HG03039 (cell line): ENCODE results near the gene MX2.
"Not testable (repeated sequence)": the region's sequence is repeated elsewhere in the genome, so short reads cannot be mapped to it uniquely, and the experiment has no call there.

Experiments
- ATAC-seq: cut with Tn5 transposase; IDR thresholded peaks from one replicate; pipeline ENCODE4 v1.9.1; 2021; ENCODE audit warnings: mild to moderate bottlenecking, moderate library complexity; ENCODE audit not compliant: unreplicated experiment

The MX2 gene

DNA sequence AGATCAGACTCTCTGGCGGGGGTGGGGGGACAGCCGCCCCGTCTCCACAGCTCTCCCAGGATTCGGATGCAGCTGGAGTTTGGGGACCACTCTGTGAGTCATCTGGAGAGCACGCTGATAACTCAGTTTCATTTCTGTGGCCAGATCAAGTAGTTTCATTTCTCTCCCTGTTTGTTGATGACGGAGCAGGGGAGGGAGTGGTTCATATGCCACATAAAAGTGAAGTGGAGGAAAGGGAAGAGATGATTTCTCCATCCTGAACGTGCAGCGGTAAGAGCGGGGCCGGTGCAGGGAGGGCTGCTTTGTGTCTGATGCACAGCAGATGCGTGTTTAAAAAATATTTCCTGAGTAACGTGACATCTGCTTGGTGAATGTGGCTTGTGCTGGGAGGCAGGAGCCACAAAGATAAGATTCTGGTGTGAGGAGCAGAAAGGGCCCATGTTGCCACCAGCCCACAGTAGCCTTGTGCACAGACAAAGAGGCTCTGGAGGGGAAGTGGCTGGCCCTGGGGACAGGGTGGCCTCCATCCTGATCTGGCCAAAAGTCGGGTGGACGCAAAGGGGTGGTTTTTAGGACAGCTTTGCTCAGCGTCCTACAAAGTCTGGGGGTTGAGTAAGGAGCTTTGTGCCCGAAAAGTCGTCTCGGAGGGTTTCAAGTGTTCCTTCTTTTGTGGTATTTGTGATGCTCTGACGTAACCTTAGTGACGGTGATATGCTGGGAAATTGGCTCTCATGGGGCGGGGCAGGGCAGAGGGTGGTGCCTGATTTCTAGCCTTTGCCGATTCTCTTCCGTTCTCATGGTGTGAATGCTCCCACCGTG, at the start of gene MX2:
Gene MX2, plus strand, starts transcription at position 242 of the 819 bp plus-strand sequence. CDS start 14,880 bp downstream, outside the sequence.
- ATAC-seq: peak; percentile 45

DNA sequence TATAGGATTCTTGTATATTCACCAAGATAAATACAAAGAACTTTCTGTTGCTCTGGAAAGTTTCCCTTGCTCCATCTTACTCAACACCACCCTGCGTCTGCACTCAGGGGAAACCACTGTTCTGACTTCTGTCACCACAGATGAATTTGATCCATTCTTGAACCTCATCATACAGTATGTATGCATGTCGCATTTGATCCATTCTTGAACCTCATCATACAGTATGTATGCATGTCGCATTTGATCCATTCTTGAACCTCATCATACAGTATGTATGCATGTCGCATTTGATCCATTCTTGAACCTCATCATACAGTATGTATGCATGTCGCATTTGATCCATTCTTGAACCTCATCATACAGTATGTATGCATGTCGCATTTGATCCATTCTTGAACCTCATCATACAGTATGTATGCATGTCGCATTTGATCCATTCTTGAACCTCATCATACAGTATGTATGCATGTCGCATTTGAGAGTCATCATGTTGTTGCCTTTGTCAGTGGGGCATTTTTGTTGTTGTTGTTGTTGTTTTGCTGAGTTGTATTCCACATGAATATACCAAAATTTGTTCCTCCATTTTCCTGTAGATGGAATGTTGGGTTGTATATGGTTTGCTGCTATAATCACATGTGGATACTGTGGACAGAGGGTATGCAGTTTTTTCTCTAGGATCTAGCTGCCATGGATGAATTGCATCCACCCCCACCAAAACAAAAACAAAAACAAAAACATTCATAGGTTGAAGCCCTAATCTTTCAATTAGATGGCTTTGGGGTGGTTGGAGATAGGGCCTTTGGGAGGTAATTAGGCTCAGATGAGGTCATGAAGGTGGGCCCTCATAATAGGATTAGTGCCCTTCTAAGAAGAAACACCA, 48.3 kb upstream of the MX2 start:
- not testable (repeated sequence) for ATAC-seq

DNA sequence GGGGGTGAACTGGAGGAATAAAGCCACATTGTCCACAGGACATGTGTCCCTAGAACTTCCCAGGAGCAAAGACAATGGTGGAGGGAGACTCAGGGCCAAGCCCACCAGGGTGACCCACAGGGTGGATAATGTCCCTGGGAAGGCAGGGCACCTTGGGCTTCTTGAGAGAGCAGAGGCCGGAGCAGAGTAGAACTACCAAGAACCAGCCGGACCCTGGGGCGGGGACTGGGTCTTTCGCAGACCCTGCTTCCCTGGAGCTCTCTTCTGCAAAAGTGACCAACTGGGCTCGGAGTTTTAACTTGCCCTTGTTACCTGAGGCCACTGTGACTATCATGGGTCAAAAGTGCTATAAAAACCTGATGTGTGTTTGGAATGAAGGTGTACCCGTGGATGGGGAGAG, 46.1 kb upstream of the MX2 start:
- ATAC-seq: no peak

GRCh38 chr21:41316200-41317062, 45.4 kb upstream of the MX2 start, which contains the start of gene FAM3B:
Gene FAM3B (plus strand): TSS chr21:41316801. CDS start chr21:41316880, 79 bp downstream.
- ATAC-seq: no peak

GRCh38 chr21:41317063-41317392, 44.8 kb upstream of the MX2 start:
- no peak for ATAC-seq

GRCh38 chr21:41317458-41317857, 44.4 kb upstream of the MX2 start:
- ATAC-seq: no peak

GRCh38 chr21:41318218-41318617, 43.6 kb upstream of the MX2 start:
- ATAC-seq: no peak

DNA sequence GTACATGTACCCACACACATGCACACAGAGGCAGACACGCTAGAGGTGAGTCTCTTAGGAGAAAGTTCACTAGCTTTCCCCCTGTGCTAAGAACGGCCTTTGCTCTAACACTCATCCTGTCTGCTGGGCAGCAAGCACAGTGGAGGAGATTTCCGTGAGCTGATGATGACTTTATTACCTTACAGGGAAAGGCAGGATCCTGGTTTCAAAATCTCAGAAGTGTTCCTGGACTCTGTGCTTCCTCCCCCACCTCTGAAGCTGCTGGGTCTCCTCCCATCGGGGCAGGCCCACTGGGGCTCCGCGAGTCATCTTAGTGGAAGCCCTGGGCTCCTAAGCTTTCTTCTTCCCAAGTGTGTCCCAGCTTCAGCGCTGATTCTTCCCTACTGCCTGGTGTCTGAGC, 42.6 kb upstream of the MX2 start:
- no peak for ATAC-seq

- ATAC-seq: no peak
These were observed 40.5 kb upstream of the MX2 start for GRCh38 chr21:41321211-41321907.

DNA sequence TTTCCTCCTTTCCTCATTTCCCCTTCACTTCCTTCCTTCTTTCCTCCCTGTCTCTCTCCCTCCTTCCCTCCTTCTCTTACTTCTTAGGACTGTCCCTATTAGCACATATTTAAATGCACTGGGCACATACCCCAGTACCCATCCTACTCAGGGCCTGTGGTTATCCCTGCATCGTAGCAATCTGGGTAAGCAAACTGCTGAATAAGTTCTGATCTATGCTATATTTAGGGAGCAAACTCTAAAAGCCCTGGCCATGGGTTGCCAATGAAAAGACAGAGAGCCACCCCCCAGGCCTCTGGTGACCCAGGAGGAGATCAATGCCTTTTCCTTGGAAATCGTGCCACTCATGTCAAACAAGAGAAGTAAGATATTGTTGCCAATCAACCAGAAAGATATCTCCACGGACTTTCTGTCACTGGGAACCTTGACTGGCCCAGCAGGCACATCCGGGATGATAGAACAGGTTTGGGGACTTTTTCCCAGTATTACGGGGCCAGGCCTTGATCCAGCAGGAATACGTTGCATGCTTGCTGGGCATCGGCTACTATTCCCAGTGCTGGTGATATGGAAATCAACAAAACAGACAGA, 39.8 kb upstream of the MX2 start:
- no peak for ATAC-seq

DNA sequence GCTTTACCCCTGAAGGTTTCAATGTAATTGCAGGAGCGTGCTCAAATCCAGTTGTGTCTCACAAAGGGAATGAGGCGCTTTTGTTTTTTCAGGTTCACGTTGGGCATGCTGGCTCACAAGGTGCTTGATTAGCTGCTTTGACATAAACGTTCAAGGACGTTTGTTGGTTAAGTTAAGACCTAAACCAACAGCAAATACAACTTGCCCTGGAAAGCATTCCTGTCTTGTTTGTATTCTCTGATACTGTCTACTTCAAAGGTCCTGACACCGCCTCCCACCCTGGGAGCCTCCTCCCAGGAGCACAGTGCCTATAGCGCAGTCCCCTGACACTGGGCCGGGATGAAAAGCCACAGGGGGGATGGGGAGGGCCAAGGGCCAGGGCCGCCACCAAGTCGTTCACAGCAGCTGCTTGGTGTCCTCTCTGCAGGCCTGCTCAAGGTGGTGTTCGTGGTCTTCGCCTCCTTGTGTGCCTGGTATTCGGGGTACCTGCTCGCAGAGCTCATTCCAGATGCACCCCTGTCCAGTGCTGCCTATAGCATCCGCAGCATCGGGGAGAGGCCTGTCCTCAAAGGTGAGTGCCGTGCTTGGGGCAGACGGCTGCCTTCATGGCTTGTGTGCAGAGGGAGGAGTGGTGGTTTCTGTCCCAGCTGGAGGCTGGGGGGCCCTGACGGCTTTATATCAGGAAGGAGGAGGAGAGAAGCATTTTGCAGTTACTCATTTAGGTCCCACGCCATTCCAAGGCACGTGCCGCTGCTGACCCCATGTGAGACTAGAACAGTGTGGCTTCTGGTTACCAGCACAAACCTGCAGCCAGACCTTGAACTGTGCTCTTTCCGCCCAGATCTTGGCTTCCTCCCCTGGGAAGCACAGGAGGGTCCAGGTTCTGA, 39.1 kb upstream of the MX2 start:
- no peak for ATAC-seq

- no peak for ATAC-seq
These were observed 36.5 kb upstream of the MX2 start for GRCh38 chr21:41325138-41325912.

- ATAC-seq: no peak
These were observed 35.3 kb upstream of the MX2 start for GRCh38 chr21:41326414-41327080.

- no peak for ATAC-seq
These were observed 34.1 kb upstream of the MX2 start for GRCh38 chr21:41327753-41328152.

- no peak for ATAC-seq
These were observed 32.9 kb upstream of the MX2 start for GRCh38 chr21:41328660-41329607.

DNA sequence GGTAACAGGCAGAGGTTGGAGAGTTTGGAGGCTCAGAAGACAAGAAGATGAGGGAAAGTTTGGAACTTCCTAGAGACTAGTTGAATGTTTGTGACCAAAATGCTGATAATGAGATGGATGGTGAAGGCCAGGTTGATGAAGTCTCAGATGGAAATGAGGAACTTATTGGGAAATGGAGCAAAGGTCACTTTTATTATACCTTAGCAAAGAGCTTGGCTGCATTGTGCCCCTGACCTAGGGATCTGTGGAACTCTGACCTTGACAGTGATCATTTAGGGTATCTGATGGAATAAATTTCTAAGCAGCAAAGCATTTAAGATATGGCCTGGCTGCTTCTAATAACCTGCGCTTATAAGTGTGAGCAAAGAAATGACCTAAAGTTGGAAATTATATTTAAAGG, 28.1 kb upstream of the MX2 start:
- ATAC-seq: no peak

DNA sequence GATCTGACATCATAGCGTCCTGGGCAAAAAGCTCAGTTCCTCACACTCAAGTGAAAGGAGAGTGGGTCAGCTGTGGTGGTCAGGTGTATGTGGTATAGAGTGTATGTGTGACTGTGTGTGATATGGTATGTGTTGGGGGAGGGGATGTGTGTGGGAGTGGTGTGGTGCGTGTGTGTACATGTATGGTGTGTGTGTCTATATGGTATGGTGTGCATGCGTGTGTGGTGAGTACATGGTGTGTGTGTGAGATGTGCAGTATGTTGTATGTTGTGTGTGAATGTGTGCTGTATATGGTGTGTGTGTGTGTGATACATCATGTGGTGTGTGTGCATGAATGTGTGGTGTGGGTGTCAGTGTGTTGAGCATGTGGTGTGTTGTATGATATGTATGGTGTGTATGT, 24.3 kb upstream of the MX2 start:
- no peak for ATAC-seq
